ENCODE results near the gene ZSCAN21. TPM values are rescaled to one million over a fixed set of nuclear protein-coding genes. Genes with fewer than 3 reads are reported as not detected.

Gene ZSCAN21
- total and polyA plus RNA-seq, 2 of the 4 experiments (the other 2 are of a cell fraction), result 11.5 to 13.3 TPM

DNA sequence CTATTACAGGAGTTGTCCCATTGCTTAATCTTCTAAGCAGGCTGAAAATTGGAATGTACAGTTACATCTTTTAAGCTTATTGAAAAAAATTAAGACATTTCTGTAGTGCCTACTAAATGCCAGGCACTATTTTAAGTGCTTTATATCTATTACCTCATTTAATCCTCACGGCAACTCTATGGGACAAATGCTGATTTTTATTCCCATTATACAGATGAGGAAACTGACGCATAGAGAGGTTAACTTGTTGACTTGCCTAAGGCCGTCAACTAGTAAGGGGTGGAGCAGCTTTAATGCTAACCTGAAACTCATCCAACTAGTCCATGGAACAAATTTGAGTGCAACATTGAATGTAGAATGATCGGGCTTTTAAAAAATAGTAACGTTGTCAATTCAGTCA lies 31.7 kb upstream of the ZSCAN21 start:
- POLR2A ChIA-PET (ENCODE audit: unreplicated experiment), result no interaction called here
- intact Hi-C loops (cut with micrococcal nuclease), result loop anchor here (2.0 kb wide), 1 partner anchor 69 kb away; no protein-coding TSS in a partner anchor
- in situ Hi-C loops (cut with MboI; ENCODE audit: low sequenced_read_pairs), result no loop called here

More for the DNA sequence above, 31.7 kb upstream of the ZSCAN21 start:
- dilution Hi-C loops (cut with HindIII; ENCODE audit: low sequenced_read_pairs, unreplicated experiment), result no loop called here
- Histone ChIP-seq H3K9ac (ENCODE audit: low read depth, low read length) (no peak overlapping the region), H3K9me3 (ENCODE audit: control insufficient read depth, insufficient read depth, low read length) (no peaks in the 10 kb centered on the region), H4K8ac (ENCODE audit: low read depth in 2 of 2, low read length in 2 of 2) (no peak overlapping the region), H2BK20ac (ENCODE audit: low read depth, low read length) (no peak overlapping the region), H4K91ac (ENCODE audit: insufficient read depth, low read depth, low read length) (no peak overlapping the region), H3K9me1 (ENCODE audit: insufficient read depth, low read length) (peaks cover 11% of the 10 kb centered on the region), H3K4me2 (ENCODE audit: low read depth, low read length) (no peak overlapping the region), H2BK5ac (ENCODE audit: low read depth, low read length, poor library complexity, severe bottlenecking) (no peak overlapping the region), H3K23ac (ENCODE audit: low read depth, low read length) (no peak overlapping the region), H2BK15ac (ENCODE audit: low read depth, low read length) (no peak overlapping the region), H2AK9ac (replicated peaks; ENCODE audit: low read depth, low read length, poor library complexity) (no peak overlapping the region), H3K4me1 (ENCODE audit: control insufficient read depth, insufficient read depth, low read length) (peaks cover 2% of the 10 kb centered on the region; the same call in 1 of the 2 replicates), H2AK5ac (ENCODE audit: low read depth, low read length) (no peak overlapping the region), H3K14ac (replicated peaks; ENCODE audit: low read depth, low read length) (no peak overlapping the region), H2AFZ (replicated peaks; ENCODE audit: low read length, poor library complexity) (no peak overlapping the region), H3K36me3 (ENCODE audit: control insufficient read depth, insufficient read depth, low read length) (peaks cover 10% of the 10 kb centered on the region), H3K56ac (ENCODE audit: extremely low read depth, insufficient read depth, low read length) (no peak overlapping the region), H2BK120ac (ENCODE audit: low read depth, low read length) (no peak overlapping the region), H3K27ac (ENCODE audit: insufficient read depth, low read length) (no peak overlapping the region), H4K5ac (ENCODE audit: low read depth, low read length) (no peak overlapping the region), H4K20me1 (ENCODE audit: insufficient read depth, low read length) (peaks cover 41% of the 10 kb centered on the region), H3K18ac (ENCODE audit: low read depth, low read length) (no peak overlapping the region), H3K27me3 (ENCODE audit: control insufficient read depth, insufficient read depth, low read length) (no peaks in the 10 kb centered on the region), H3K4me3 (ENCODE audit: insufficient read depth, low read depth, low read length) (no peak overlapping the region), H3K79me1 (ENCODE audit: low read depth in 1 of 2, low read length in 2 of 2) (peaks cover 8 to 67% of the 10 kb centered on the region in 2 experiments), H3K4ac (ENCODE audit: low read depth, low read length) (no peak overlapping the region)
- CTCF ChIA-PET, result interaction anchor here (0.9 kb wide), 1 partner anchor 9 kb away, joined by 3 read pairs; no protein-coding TSS in a partner anchor
- WGBS, 2 experiments (ENCODE audit: extremely low coverage in 2 of 2, insufficient read length in 1 of 2), result no CpG with 5 or more reads among the region's 5 CpGs
- DNase-seq, result no peak
- BruUV-seq (replicated peaks), result no TSS peak
- no peak for ATAC-seq (ENCODE audit: low read depth)
- TF ChIP-seq POLR2A (IDR thresholded peaks at IDR 0.05; ENCODE audit: low read depth, low read length), result no peak
- TF ChIP-seq BHLHE40 (IDR thresholded peaks at IDR 0.05; ENCODE audit: low read depth, low read length), result no peak
- no peak for TF ChIP-seq MXI1 (IDR thresholded peaks at IDR 0.05; ENCODE audit: borderline replicate concordance, low read depth, low read length)
- no peak for TF ChIP-seq MAZ (IDR thresholded peaks at IDR 0.05; ENCODE audit: borderline replicate concordance, low read depth, low read length)
- TF ChIP-seq FOS (IDR thresholded peaks at IDR 0.05; ENCODE audit: low read depth, low read length), result no peak
- no peak for TF ChIP-seq MAFK (IDR thresholded peaks at IDR 0.05; ENCODE audit: low read depth, low read length)
- no peak for TF ChIP-seq SMC3 (IDR thresholded peaks at IDR 0.05; ENCODE audit: low read depth, low read length)
- no peak for TF ChIP-seq RCOR1 (IDR thresholded peaks at IDR 0.05; ENCODE audit: insufficient replicate concordance, low read length)

All from IMR-90 (cell line).